Activated effector memory CD4-positive, alpha-beta T cell treated with Interleukin-2 at 50 U/mL for 16 hours (primary cell): Measurements from ENCODE around the gene PPP1R36.
A peak's percentile ranks its signal among the peaks of the same experiment; 100 is the strongest.
"Not testable (repeated sequence)": the region's sequence is repeated elsewhere in the genome, so short reads cannot be mapped to it uniquely, and the experiment has no call there.

Experiments used
- DNase-seq: peaks from one replicate; pipeline ENCODE4 v3.0.0-alpha.2; 2020

Gene PPP1R36

DNA sequence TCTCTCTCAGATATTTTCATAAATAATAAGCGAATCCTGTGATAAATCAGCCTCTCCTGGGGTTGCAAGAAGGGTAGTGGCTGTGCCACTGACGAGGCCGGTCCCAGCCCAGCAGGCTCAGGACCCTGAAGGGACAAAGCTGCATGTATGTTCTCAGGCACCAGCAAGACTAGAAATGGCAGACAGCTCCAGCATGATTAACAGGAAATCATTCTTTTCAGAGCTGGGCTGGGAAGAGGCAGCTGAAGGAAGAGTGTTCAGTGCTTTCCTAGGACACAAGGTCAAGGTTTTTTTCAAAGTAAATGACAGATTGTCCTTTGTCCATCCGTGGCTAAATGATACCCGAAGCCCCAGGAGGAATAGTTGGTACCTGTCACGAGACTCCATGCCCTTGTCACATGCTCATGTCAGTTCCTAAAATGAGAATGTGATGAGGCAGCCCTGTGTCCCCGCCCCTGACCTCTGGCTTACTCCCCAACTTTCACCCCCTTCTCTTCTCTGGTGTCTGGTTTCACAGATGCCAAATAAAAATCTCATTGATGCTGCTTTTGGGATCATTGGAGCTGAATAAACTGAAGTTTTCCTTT is 65.1 kb downstream of the PPP1R36 start:
- no peak for DNase-seq

DNA sequence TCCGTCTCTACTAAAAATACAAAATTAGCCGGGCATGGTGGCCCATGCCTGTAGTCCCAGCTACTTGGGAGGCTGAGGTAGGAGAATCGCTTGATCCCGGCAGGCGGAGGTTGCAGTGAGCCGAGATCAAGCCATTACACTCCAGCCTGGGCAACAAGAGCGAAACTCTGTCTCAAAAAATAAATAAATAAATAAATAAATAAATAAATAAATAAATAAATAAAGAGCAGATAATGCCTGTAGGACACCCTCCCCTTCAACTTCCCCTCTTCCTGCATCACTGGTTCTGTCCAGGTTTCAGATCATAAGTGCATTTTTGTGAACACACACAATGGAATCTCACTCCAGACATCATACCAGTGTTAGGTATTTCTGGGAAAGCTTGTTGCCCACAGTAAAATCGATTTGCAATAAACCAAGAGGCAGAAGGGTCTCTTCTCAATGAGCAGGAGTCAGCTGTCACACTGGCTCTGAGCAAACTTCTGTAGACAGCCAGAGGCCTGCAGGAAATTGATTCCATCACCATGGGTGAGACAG is 68.2 kb downstream of the PPP1R36 start:
- not testable (repeated sequence) for DNase-seq

DNA sequence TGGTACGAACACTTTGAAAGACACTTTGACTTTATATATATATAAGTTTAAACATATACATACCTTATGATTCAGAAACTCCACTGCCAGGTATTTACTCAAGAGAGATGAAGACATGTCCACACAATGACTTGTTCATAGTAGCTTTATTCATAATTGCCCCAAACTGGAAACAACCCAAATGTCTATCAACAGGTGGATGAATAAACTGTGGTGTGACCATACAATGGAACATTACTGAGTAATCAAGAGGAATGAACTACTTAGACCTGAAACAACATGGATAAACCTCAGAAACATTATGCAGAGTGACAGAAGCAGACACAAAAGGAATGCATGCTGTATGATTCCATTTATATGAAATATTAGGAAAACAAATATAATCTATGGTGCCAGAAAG is 71.1 kb downstream of the PPP1R36 start:
- DNase-seq, result no peak

DNA sequence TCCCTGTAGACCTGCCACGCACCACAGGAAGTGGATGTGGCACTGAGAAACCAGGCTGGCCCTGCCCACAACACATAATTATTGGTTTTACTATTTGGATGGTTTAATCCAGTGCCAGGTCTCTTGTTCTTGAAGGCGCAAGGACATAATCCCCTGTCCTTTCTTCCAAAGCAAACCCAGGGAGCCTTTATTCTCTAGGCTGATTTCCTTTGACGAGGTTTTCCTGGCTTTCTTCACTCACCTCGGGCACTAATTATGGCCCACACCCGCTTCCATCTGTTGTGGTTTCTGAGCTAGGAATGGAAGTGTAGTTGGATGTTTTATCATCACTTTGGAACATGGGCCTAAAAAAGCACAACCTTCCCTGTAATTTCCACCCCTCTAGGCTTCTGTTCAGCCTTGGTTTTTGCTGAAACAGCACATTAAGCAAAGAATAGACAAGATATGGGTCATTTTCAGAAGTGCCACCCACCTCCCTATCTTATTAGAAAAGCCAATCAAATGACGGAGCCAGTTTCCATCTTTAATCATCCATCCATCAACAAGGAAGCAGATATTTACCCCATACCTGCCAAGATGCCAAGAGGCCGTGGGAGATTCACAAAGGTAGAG is 73.9 kb downstream of the PPP1R36 start:
- no peak for DNase-seq

DNA sequence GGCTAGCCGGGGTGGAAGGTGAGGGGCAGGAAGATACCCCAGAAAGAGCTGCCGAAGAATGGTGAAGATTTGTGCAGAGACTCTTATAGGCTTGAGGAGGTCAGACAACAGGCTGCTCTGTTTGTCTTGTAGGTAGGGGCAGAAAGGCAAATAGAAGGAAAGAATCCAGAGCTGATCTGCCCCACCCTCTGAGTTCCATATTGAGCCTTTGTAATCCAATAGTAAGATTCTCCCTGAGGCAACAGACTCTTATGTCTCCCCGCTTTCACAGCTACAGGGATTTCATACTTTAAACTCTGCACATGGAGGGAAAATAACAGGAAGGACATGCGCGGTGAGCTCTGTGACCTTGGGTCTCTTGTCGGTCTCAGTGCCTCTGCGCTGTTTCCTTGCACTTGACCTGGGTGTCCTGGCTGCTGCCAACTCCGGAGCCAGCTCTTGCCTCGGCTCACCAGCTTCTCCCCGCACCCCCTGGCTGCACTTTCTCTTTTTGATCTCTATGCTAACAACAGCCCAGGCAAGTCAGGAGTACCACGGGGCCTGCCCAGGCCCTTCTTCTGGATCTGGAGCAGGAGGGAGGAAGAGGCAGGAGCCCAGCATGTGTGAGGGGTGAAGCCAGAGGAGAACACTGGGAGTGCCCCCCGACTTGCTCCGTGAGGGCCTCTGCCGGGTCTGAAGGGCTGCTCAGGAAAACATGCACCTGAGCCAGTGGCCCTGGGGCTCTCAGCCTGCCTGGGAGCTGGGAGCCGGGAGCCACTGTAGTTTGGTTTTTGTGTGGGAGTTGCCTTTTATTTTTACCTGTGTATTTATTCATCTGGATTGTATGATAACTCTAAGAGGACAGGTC is 75.8 kb downstream of the PPP1R36 start:
- no peak for DNase-seq

DNA sequence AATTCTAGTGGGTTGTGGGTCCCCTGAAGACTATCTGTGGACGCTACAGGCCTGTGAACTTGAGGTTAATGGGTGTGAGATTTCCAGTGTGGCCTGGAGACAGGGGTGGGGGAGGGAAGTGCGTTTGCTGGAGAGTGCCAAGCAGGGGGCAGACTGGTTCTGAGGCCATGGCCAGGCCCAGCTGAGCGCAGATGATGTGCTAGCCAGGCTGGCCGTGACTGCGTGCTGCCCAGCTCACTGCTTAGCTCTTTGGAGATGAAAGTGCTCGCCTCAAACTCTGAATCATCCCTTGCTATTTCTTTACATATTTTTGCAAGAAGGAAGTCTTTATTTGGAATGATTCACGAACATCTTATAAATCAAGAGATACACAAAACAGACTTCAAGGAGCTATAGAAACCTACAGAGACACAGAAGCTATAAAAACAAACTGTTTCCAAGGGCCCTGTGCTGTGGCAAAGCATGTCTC is 79.2 kb downstream of the PPP1R36 start:
- DNase-seq, result no peak

DNA sequence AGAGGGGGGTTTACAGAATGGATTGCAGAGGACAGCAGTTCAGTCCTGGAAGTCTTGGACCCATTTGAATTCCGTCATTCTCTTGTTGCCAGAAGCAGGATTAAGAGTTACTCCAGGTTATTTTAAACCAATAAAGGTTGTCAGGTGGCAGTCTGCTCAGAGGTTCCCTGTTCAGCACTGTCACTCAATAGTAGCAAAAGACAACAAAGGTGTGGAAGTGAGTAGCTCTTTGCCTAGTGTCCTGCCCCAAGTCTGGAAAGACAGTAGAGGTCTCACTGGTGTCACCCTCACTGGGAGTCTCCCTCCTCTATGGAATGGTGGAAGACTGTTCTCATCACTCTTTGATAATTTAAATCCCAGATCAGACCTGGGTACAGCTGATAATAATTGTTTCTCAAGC is 81.0 kb downstream of the PPP1R36 start:
- DNase-seq, result no peak

DNA sequence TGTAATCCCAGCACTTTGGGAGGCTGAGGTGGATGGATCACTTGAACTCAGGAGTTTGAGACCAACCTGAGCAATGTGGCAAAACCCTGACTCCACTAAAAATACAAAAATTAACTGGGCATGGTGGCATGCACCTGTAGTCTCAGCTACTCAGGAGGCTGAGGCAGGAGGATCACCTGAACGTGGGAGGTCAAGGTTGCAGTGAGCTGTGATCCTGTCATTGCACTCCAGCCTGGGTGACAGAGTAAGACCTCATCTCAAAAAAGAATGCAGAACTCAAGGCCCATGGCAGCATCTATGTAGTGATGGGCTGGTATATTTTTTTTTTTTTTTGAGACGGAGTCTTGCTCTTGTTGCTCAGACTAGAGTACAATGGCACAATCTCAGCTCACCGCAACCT is 81.5 kb downstream of the PPP1R36 start:
- DNase-seq, result not testable (repeated sequence)

DNA sequence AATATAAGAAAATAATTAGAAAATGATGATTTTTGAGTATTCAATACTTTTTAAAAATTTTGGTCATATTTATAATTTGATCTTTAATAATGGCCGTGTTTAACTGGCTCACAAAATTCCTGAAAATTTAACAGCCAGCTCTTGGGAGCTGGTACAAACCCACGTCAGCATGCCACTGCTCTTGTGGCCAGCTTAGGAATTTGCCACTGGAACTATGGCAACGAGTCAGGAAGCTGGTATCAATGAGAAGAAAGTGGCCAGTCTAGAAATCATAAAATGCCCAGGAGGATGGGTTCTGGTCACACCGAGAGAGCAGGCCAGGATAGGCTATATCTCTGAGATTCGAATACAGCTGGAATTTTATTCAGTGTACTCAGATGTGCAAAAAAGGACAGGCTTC is 82.3 kb downstream of the PPP1R36 start:
- DNase-seq, result no peak

DNA sequence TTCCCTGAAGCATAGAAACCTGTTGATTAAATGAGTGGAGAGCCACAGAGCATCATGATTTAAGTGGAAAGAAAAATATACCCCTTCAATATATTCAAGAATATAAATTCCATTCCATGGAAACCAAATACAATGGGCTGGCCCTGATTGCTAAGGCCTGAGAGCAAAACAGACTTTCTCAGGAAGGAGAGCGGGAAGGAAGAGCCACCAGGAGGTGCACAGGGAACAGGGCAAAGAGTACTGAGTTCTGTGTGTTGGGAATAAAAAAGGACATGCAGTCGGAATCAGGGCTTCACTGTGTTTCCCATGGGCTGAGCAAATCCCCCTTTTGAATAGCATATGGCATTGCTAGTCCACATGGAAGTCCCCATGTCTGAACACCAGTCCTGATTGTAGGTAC is 84.8 kb downstream of the PPP1R36 start:
- DNase-seq, result no peak

DNA sequence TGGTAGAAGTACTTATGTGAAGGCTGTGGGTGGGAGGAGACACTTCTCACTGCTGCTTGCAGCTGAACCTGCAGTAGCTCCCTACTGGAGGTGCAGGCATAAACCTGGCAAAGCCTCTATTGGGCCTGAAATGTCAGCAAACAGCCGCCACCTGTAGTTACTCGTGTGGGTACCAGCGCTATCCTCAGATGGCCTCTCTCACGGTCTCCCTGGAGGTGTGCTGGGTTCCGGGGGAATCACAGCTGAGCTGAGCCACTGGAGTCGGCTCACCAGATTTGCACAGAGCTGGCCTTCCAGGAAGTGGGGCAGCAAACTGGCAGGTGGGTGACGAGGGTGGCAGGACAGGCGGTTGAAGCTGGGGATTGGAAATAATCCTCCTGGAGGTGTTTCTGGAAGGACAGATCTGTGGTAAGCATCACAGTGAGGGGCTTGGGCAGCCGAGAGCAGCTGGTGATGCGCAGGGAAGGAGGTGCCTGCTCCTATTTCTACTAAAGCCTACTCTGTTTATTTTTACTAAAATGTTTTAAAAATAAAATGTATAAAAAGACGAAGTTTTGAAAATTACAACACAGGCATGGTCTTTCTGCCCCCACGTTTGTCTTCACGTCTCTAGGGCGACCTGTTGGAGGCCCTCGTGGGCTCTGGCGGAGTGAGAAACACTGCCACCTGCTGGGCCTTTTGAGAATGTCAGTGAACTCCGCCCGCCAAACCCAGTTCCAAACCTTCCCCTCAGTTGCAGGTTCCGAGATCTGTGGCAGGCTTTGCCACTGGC is 86.6 kb downstream of the PPP1R36 start:
- DNase-seq, result peak; percentile 54

DNA sequence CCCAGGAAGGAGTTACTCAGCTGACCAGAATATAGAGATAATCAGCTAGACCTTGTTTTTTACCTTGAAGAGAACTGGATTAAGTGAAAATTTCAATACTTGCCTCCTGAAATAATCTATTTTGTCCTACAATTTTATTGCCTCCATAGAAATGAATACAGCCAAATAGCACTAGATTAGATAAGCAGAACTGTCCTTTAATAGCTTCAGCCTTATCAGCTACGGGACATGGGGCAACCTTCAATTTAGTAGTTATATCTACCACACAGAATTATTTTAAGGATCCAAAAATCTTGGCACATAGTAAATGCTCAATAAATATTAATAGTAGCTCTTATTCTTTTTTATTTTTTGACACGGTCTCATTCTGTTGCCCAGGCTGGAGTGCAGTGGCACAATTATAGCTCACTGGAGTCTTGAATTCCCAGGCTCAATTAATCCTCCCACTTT is 87.2 kb downstream of the PPP1R36 start:
- DNase-seq, result no peak

DNA sequence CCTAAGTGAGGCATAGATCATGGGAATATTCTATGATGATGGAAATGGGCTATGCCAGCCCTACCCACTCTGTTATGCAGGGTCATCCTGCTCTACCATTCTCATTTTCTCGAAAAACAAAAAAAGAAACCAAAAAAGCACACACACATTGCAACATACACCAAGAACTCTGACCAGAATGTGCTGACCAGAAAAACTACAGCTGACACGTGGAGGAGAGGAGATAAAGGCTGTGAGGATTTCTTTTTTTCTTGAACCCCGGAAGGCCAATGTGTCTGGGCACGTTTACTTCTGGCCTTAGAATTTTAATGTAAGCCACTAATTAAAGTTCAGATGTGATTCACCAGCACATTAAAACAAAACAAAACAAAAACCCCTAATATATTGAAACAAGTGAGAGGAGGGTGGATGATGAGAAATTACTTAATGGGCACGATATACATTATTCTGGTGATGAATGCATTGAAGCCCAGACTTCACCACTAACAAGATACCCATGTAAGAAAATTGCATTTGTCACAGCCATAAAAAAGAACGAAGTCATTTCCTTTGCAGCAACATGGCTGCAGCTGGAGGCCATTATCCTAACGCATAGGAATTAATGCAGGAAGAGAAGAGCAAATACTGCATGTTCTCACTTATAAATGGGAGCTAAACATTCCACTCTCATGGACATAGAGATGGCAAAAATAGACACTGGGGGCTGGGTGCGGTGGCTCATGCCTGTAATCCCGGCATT is 88.1 kb downstream of the PPP1R36 start:
- DNase-seq, result no peak

DNA sequence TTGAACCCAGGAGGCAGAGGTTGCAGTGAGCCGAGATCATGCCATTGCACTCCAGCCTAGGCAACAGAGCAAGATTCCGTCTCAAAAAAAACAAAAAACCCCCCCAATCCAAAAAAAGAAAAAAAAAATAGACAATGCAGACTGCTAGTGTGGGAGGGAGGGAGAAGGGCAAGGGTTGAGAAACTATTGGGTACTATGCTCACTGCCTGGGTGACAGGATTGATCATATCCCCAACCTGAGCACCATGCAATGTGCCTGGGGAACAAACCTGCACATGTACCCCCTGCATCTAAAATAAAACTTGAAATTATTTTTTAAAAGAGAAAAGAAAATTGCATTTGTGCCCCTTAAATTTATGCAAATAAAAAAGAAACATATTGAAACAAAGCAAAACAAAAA is 88.9 kb downstream of the PPP1R36 start:
- DNase-seq, result no peak
